Liver (tissue), 9 donors: ENCODE measurements around the gene MOB4. TPM values are rescaled to one million over a fixed set of nuclear protein-coding genes. Genes with fewer than 3 reads are reported as not detected.
"Not testable (repeated sequence)": the region's sequence is repeated elsewhere in the genome, so short reads cannot be mapped to it uniquely, and the experiment has no call there.

Experiments
- DNase-seq: peaks from one replicate; pipeline ENCODE4 v3.0.0-alpha.2; 2017; ENCODE audit warnings: low spot score
- H3K27ac ChIP-seq, 2 donors: one replicate each; pipeline ENCODE4 v1.7.0; 2013; ENCODE audit warnings: inconsistent platforms in 2 of 2, low read length in 2 of 2, control low read depth in 1 of 2, low read depth in 1 of 2, mild to moderate bottlenecking in 1 of 2
- H3K27me3 ChIP-seq, 4 donors: one replicate each; pipeline versions ENCODE4 v1.6.1 to v1.7.0; 2013; ENCODE audit warnings: low read length in 3 of 4, inconsistent platforms in 1 of 4, mild to moderate bottlenecking in 1 of 4, moderate library complexity in 1 of 4; ENCODE audit not compliant: control insufficient read depth in 4 of 4, insufficient read depth in 4 of 4
- H3K36me3 ChIP-seq, 4 donors: one replicate each; pipeline versions ENCODE4 v1.6.1 to v1.7.0; 2013; ENCODE audit warnings: low read length in 3 of 4, mild to moderate bottlenecking in 3 of 4, low read depth in 1 of 4, moderate library complexity in 1 of 4; ENCODE audit not compliant: control insufficient read depth in 4 of 4, insufficient read depth in 3 of 4
- H3K4me1 ChIP-seq, 4 donors: one replicate each; pipeline versions ENCODE4 v1.6.1 to v1.7.0; 2013; ENCODE audit warnings: low read length in 3 of 4, mild to moderate bottlenecking in 3 of 4, moderate library complexity in 1 of 4; ENCODE audit not compliant: control insufficient read depth in 4 of 4, insufficient read depth in 4 of 4
- H3K4me3 ChIP-seq, 3 donors: one replicate each; pipeline versions ENCODE4 v1.6.1 to v1.7.0; 2013; ENCODE audit warnings: low read length in 3 of 3, control low read depth in 1 of 3, low read depth in 1 of 3, mild to moderate bottlenecking in 1 of 3
- H3K9ac ChIP-seq, 2 donors: one replicate each; pipeline ENCODE4 v1.7.0; 2013; ENCODE audit warnings: low read length in 2 of 2, mild to moderate bottlenecking in 2 of 2, moderate library complexity in 2 of 2, control low read depth in 1 of 2, low read depth in 1 of 2
- H3K9me3 ChIP-seq, 4 donors: one replicate each; pipeline versions ENCODE4 v1.6.1 to v1.7.0; 2013; ENCODE audit warnings: low read length in 3 of 4; ENCODE audit not compliant: control insufficient read depth in 4 of 4
- EGR1 ChIP-seq, 2 donors: IDR thresholded peaks; 2 replicates each; pipeline ENCODE4 v1.6.1; 2016 to 2018; ENCODE audit warnings: antibody characterized with exemption in 2 of 2, low read depth in 2 of 2
- GABPA ChIP-seq, 2 donors: IDR thresholded peaks in 1 of 2; conservative IDR thresholded peaks in 1 of 2; 2 replicates each; pipeline ENCODE4 v1.6.1; 2016; ENCODE audit warnings: antibody characterized with exemption in 2 of 2, mild to moderate bottlenecking in 1 of 2, moderate library complexity in 1 of 2
- HNF4A ChIP-seq, 2 donors: conservative IDR thresholded peaks; 2 replicates each; pipeline ENCODE4 v1.6.1; 2016; ENCODE audit warnings: antibody characterized with exemption in 2 of 2, mild to moderate bottlenecking in 2 of 2
- HNF4G ChIP-seq: IDR thresholded peaks from 2 replicates; pipeline ENCODE4 v1.6.1; 2016; ENCODE audit warnings: antibody characterized with exemption
- JUND ChIP-seq, 2 donors: IDR thresholded peaks; 2 replicates each; pipeline ENCODE4 v1.6.1; 2016; ENCODE audit warnings: antibody characterized with exemption in 2 of 2
- RAD21 ChIP-seq, 2 donors: IDR thresholded peaks; 2 replicates each; pipeline ENCODE4 v1.6.1; 2016; ENCODE audit warnings: antibody characterized with exemption in 2 of 2, mild to moderate bottlenecking in 2 of 2
- RXRA ChIP-seq, 2 donors: IDR thresholded peaks; 2 replicates each; pipeline ENCODE4 v1.6.1; 2017 to 2018; ENCODE audit warnings: antibody characterized with exemption in 2 of 2, mild to moderate bottlenecking in 1 of 2
- TAF1 ChIP-seq: conservative IDR thresholded peaks from 2 replicates; pipeline ENCODE4 v1.6.1; 2016; ENCODE audit warnings: antibody characterized with exemption, mild to moderate bottlenecking
- WGBS: extraction: QIAGEN DNeasy Blood & Tissue Kit; methylation state at CpG from one replicate; pipeline ENCODE4 v1.1.7; 2013; 5-methylcytosine and 5-hydroxymethylcytosine counted together
- polyA plus RNA-seq, 2 donors: library from polyadenylated mRNA; stranded (reverse) in 1 of 2; unstranded in 1 of 2; fragments of 200-250 nt in 1 of 2; fragments of >200 nt in 1 of 2; fragmentation: Nextera tagmentation in 1 of 2; extraction: Ambion mirVana in 1 of 2; gene quantifications; one replicate each; pipeline versions ENCODE4 v1.2.1 to v1.2.3, GENCODE V29; 2013 to 2015
- total RNA-seq, 2 donors: library from RNA; depleted of rRNA; stranded (reverse); fragments of >200 nt; gene quantifications; one replicate each; pipeline ENCODE4 v1.2.3, GENCODE V29; 2014
- TF ChIP-seq, protein P1 (sequence below): fragments of 150-350 bp; IDR thresholded peaks from 2 replicates; pipeline ENCODE4 v1.5.1; 2017; ENCODE audit warnings: improper control_type of control experiment, low read depth, low read length; ENCODE audit not compliant: missing input control
- TF ChIP-seq, protein P2 (sequence below): IDR thresholded peaks from 2 replicates; pipeline ENCODE4 v1.6.1; 2016; ENCODE audit warnings: antibody characterized with exemption, mild to moderate bottlenecking
- TF ChIP-seq, protein P3 (sequence below): IDR thresholded peaks from 2 replicates; pipeline ENCODE4 v1.6.1; 2016; ENCODE audit warnings: antibody characterized with exemption
- donor health status: healthy.
- donor health status: healthy.
- donor health status: healthy.
- donor health status: healthy.
- donor health status: healthy.

Gene MOB4
- total and polyA plus RNA-seq, 4 donors: 7.6 to 17.5 (median 12.5) TPM

DNA sequence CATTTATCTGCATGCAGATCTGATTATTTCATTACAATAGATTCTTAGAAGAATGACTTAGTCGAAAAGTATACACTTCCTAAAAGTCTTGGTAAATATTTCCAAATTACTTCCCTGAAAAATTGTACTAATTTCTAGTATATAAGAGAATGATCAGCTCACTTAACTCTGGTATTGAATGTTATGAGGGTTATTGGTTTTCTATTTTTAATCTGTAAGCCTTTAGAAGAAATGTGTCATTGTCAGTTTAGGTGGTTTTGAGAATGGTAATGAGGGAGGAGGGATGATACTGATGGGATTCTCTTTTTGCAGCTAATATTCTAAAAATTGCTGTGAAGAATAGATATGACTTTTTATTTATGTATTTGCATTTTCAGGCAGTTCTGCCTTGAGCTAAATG lies 23.9 kb downstream of the MOB4 start (continued):
- TF ChIP-seq, protein P1, sequence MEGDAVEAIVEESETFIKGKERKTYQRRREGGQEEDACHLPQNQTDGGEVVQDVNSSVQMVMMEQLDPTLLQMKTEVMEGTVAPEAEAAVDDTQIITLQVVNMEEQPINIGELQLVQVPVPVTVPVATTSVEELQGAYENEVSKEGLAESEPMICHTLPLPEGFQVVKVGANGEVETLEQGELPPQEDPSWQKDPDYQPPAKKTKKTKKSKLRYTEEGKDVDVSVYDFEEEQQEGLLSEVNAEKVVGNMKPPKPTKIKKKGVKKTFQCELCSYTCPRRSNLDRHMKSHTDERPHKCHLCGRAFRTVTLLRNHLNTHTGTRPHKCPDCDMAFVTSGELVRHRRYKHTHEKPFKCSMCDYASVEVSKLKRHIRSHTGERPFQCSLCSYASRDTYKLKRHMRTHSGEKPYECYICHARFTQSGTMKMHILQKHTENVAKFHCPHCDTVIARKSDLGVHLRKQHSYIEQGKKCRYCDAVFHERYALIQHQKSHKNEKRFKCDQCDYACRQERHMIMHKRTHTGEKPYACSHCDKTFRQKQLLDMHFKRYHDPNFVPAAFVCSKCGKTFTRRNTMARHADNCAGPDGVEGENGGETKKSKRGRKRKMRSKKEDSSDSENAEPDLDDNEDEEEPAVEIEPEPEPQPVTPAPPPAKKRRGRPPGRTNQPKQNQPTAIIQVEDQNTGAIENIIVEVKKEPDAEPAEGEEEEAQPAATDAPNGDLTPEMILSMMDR: no peak
- TF ChIP-seq EGR1 (IDR thresholded peaks at IDR 0.05; ENCODE audit: low read depth in 2 of 2): no peak
- no peak for TF ChIP-seq JUND (IDR thresholded peaks at IDR 0.05)
- TF ChIP-seq RAD21 (IDR thresholded peaks at IDR 0.05): no peak

DNA sequence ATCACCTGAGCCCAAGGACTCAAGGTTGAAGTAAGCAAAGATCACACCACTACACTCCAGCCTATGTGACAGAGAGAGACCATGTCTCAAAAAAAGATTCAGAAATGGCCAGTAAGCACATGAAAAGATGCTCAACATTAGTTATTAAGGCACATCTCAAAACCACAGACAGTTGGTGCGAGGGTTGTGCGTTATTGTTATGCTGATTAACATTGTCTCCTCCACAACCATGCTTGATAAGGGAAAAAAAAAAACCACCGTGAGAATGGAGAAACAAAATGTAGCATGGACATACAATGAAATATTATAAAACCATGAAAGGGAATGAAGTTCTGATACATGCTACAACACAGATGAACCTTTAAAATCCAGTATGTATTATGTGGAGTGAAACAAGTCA lies 27.3 kb downstream of the MOB4 start:
- WGBS: 96% methylated on average over 3 of the region's 3 CpGs
- Histone ChIP-seq H3K36me3 (peaks cover 4 to 21% (median 15%) of the 10 kb centered on the region in 4 donors), H3K27me3 (no peaks in the 10 kb centered on the region), H3K27ac (no peak overlapping the region), H3K9me3 (no peaks in the 10 kb centered on the region), H3K4me1 (no peaks in the 10 kb centered on the region), H3K9ac (no peak overlapping the region), H3K4me3 (no peak overlapping the region)
- DNase-seq: no peak
- no peak for TF ChIP-seq RXRA (IDR thresholded peaks at IDR 0.05)
- TF ChIP-seq, protein P2, sequence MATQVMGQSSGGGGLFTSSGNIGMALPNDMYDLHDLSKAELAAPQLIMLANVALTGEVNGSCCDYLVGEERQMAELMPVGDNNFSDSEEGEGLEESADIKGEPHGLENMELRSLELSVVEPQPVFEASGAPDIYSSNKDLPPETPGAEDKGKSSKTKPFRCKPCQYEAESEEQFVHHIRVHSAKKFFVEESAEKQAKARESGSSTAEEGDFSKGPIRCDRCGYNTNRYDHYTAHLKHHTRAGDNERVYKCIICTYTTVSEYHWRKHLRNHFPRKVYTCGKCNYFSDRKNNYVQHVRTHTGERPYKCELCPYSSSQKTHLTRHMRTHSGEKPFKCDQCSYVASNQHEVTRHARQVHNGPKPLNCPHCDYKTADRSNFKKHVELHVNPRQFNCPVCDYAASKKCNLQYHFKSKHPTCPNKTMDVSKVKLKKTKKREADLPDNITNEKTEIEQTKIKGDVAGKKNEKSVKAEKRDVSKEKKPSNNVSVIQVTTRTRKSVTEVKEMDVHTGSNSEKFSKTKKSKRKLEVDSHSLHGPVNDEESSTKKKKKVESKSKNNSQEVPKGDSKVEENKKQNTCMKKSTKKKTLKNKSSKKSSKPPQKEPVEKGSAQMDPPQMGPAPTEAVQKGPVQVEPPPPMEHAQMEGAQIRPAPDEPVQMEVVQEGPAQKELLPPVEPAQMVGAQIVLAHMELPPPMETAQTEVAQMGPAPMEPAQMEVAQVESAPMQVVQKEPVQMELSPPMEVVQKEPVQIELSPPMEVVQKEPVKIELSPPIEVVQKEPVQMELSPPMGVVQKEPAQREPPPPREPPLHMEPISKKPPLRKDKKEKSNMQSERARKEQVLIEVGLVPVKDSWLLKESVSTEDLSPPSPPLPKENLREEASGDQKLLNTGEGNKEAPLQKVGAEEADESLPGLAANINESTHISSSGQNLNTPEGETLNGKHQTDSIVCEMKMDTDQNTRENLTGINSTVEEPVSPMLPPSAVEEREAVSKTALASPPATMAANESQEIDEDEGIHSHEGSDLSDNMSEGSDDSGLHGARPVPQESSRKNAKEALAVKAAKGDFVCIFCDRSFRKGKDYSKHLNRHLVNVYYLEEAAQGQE: no peak

DNA sequence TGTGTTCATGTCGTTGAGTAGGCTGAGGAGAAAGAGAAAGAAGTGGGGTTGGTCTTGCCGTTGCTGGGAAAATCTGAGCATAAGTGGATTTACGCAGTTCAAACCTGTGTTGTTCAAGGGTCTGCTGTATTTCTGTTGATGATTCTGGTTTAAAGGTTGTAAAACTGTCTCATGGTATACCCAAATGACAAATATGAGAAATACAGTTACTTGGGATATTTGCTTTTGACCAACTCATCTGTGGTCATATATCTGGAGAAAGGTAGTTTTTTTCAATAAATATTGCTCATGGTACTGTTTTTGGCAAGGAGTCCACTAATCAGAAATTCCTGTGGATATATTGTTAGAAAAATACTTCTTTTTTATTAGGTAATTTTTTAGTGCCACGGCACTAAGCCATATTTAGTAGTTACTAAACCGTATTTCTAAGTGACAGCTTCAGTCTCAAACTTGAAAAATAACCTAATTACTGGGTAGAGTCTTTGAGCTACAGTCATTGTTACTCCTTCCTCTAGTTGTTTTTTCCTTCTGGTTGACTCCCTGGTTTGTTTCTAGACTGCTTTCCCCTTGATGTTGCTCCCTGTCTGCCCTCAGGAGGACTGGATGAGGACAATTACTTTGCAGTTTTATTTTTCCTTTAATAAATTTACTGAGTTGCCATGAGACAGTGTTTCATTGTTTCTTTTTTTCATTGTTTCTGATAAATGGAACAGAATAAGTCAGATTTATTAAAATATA lies 31.5 kb downstream of the MOB4 start:
- H3K27me3 ChIP-seq: no peaks in the 10 kb centered on the region
- DNase-seq: no peak
- H3K9me3 ChIP-seq: no peaks in the 10 kb centered on the region
- no peaks in the 10 kb centered on the region for H3K4me1 ChIP-seq
- 95% methylated on average over 5 of the region's 5 CpGs for WGBS
- TF ChIP-seq HNF4A (conservative IDR thresholded peaks at IDR 0.05): no peak
- H3K4me3 ChIP-seq: no peak overlapping the region
- H3K36me3 ChIP-seq: peaks cover 3 to 31% (median 17%) of the 10 kb centered on the region in 4 donors
- no peak overlapping the region for H3K9ac ChIP-seq
- H3K27ac ChIP-seq: no peak overlapping the region

DNA sequence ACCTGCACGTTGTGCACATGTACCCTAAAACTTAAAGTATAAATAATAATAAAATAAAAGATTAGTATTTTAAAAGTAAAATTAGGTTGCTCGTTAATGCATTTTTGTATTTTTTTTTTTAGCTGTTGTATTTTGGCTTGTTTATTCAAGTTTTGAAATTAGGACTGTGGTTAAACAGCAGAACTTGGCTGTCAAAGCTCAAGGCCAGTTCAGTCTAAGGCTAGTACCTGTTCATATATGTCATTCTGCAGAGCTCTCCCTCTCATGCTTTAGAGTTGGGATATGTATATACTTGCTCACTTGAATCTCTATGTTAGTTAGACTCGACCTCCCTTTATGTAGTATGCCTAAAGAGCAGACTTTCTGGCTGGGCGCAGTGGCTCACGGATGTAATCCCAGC lies 32.7 kb downstream of the MOB4 start:
- Histone ChIP-seq H3K27ac (no peak overlapping the region), H3K27me3 (no peaks in the 10 kb centered on the region), H3K36me3 (peaks cover 3 to 25% (median 20%) of the 10 kb centered on the region in 4 donors), H3K4me3 (no peak overlapping the region), H3K9me3 (no peaks in the 10 kb centered on the region), H3K4me1 (no peaks in the 10 kb centered on the region), H3K9ac (no peak overlapping the region)
- WGBS: 88% methylated on average over 5 of the region's 5 CpGs
- DNase-seq: no peak
- no peak for TF ChIP-seq TAF1
- TF ChIP-seq HNF4G: no peak
- TF ChIP-seq, protein P3, sequence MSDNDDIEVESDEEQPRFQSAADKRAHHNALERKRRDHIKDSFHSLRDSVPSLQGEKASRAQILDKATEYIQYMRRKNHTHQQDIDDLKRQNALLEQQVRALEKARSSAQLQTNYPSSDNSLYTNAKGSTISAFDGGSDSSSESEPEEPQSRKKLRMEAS: no peak
- TF ChIP-seq GABPA (IDR thresholded peaks at IDR 0.05 in 1 of 2, conservative IDR thresholded peaks at IDR 0.05 in 1 of 2): no peak
- no peak for TF ChIP-seq EGR1 (IDR thresholded peaks at IDR 0.05; ENCODE audit: low read depth in 2 of 2)
- TF ChIP-seq HNF4A (conservative IDR thresholded peaks at IDR 0.05): peak; percentile 59

DNA sequence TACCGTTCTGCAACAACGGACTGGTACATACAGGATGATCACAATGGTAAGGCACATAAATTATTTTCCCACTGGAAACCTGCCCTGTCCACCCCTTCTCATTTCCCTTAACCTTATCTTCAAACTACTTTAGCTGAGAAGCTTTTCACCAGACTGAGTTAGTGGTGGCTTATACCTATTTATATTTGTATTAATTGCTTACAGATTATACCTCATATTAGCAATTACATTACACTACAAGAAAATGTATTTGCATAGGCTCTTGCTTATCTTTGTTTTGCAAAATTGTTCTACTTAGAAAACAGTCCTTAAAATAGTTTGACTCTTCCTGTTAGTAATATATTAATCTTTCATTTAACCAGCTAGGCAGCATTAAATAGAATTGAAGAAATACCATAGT lies 35.4 kb downstream of the MOB4 start:
- WGBS: 95% methylated on average over 2 of the region's 2 CpGs
- H3K36me3 ChIP-seq: peaks cover 6 to 23% (median 18%) of the 10 kb centered on the region in 4 donors
- not testable (repeated sequence) for H3K27ac ChIP-seq

More for the DNA sequence above, 35.4 kb downstream of the MOB4 start:
- DNase-seq, H3K4me3 ChIP-seq, H3K27me3 ChIP-seq, H3K9me3 ChIP-seq, H3K9ac ChIP-seq, H3K4me1 ChIP-seq: not testable (repeated sequence)
